Esophagus muscularis mucosa (tissue), 4 donors: ENCODE data around the gene PDE4D.

Experiments used
- CTCF ChIP-seq, 3 experiments: fragments of 200-600 bp in 2 of 3; fragments of 450-650 bp in 1 of 3; sonication (generic) in 2 of 3; IDR thresholded peaks; one replicate each; pipeline ENCODE4 v1.5.1; 2017 to 2019; ENCODE audit warnings: antibody characterized with exemption in 3 of 3, mild to moderate bottlenecking in 2 of 3, moderate library complexity in 1 of 3
- EP300 ChIP-seq: sonication (generic); formaldehyde crosslinking; IDR thresholded peaks from one replicate; pipeline ENCODE4 v1.6.1; 2017; ENCODE audit warnings: antibody characterized with exemption
- POLR2AphosphoS5 ChIP-seq, 2 donors: sonication (generic); formaldehyde crosslinking; IDR thresholded peaks; one replicate each; pipeline ENCODE4 v1.6.1; 2017; ENCODE audit warnings: antibody characterized with exemption in 2 of 2

GRCh38 chr5:59607138-59607765 lies 286.3 kb downstream of the PDE4D start:
- TF ChIP-seq CTCF (IDR thresholded peaks at IDR 0.05), result no peak
- TF ChIP-seq POLR2AphosphoS5 (IDR thresholded peaks at IDR 0.05), result no peak
- TF ChIP-seq EP300, result no peak
